IPS-18c (cell line): ENCODE data around the gene COQ3.
A peak's percentile ranks its signal among the peaks of the same experiment; 100 is the strongest.

Experiments used
- H3K4me3 ChIP-seq: 2 replicates; pipeline ENCODE4 v1.7.0; 2013; ENCODE audit warnings: low read depth, mild to moderate bottlenecking, low read length, moderate library complexity; ENCODE audit not compliant: insufficient read depth
- H3K9me3 ChIP-seq: one replicate; pipeline ENCODE4 v1.6.1; 2013; ENCODE audit warnings: mild to moderate bottlenecking, low read length, moderate library complexity; ENCODE audit not compliant: control insufficient read depth, insufficient read depth

COQ3 gene

GRCh38 chr6:99393698-99394531 lies at the start of gene COQ3:
TSS of gene COQ3 (minus strand) at chr6:99394195. CDS start at chr6:99394179, 16 bp downstream.
- no peaks in the 10 kb centered on the region for H3K9me3 ChIP-seq
- peak within 1 kb of the TSS; percentile 90 for H3K4me3 ChIP-seq

- Histone ChIP-seq H3K9me3 (no peaks in the 10 kb centered on the region), H3K4me3 (no peak overlapping the region)
These were observed 40.9 kb upstream of the COQ3 start for GRCh38 chr6:99434702-99435530.

- no peak overlapping the region for H3K4me3 ChIP-seq
- no peaks in the 10 kb centered on the region for H3K9me3 ChIP-seq
These were observed 38.9 kb upstream of the COQ3 start for GRCh38 chr6:99432877-99433276.

- H3K9me3 ChIP-seq = no peaks in the 10 kb centered on the region
- H3K4me3 ChIP-seq = no peak overlapping the region
These were observed 37.9 kb upstream of the COQ3 start for GRCh38 chr6:99431901-99432300.

GRCh38 chr6:99427988-99428387 lies 34.0 kb upstream of the COQ3 start:
- no peak overlapping the region for H3K4me3 ChIP-seq
- no peaks in the 10 kb centered on the region for H3K9me3 ChIP-seq

- no peaks in the 10 kb centered on the region for H3K9me3 ChIP-seq
- H3K4me3 ChIP-seq = peak overlapping the region; percentile 84
These were observed 32.4 kb upstream of the COQ3 start for GRCh38 chr6:99426451-99426757.

- Histone ChIP-seq H3K9me3 (no peaks in the 10 kb centered on the region), H3K4me3 (peak overlapping the region; percentile 84)
These were observed 31.9 kb upstream of the COQ3 start for GRCh38 chr6:99425647-99426450.

GRCh38 chr6:99424761-99425646 lies 31.0 kb upstream of the COQ3 start, which contains the start of gene PNISR:
TSS of gene PNISR (minus strand) at chr6:99425308. CDS start at chr6:99414659, 10,649 bp downstream.
- Histone ChIP-seq H3K4me3 (peak within 1 kb of the TSS; percentile 84), H3K9me3 (no peaks in the 10 kb centered on the region)

GRCh38 chr6:99424022-99424421 lies 30.0 kb upstream of the COQ3 start:
- Histone ChIP-seq H3K9me3 (no peaks in the 10 kb centered on the region), H3K4me3 (0 out of 2 replicates have a peak overlapping the region, but pooled peaks have one; percentile 84)

- no peaks in the 10 kb centered on the region for H3K9me3 ChIP-seq
- no peak overlapping the region for H3K4me3 ChIP-seq
These were observed 28.9 kb upstream of the COQ3 start for GRCh38 chr6:99422912-99423311.

- Histone ChIP-seq H3K4me3 (no peak overlapping the region), H3K9me3 (no peaks in the 10 kb centered on the region)
These were observed 23.1 kb upstream of the COQ3 start for GRCh38 chr6:99416892-99417767.

GRCh38 chr6:99416226-99416625 lies 22.2 kb upstream of the COQ3 start:
- Histone ChIP-seq H3K4me3 (no peak overlapping the region), H3K9me3 (no peaks in the 10 kb centered on the region)

GRCh38 chr6:99415446-99415845 lies 21.5 kb upstream of the COQ3 start:
- no peaks in the 10 kb centered on the region for H3K9me3 ChIP-seq
- H3K4me3 ChIP-seq = no peak overlapping the region

- H3K9me3 ChIP-seq = no peaks in the 10 kb centered on the region
- no peak overlapping the region for H3K4me3 ChIP-seq
These were observed 18.1 kb upstream of the COQ3 start for GRCh38 chr6:99412065-99412464.

GRCh38 chr6:99409672-99410071 lies 15.7 kb upstream of the COQ3 start:
- Histone ChIP-seq H3K9me3 (no peaks in the 10 kb centered on the region), H3K4me3 (no peak overlapping the region)

GRCh38 chr6:99407076-99407475 lies 13.1 kb upstream of the COQ3 start:
- Histone ChIP-seq H3K9me3 (no peaks in the 10 kb centered on the region), H3K4me3 (no peak overlapping the region)
